ENCODE measurements around the gene FXYD6. TPM values are rescaled to one million over a fixed set of nuclear protein-coding genes. Genes with fewer than 3 reads are reported as not detected.

Gene FXYD6
- total and polyA plus RNA-seq, 9 of the 15 experiments (the other 6 are each of a cell fraction or from before 2014, with no cell fraction given): 0.07 to 0.35 TPM; not detected in 7

DNA sequence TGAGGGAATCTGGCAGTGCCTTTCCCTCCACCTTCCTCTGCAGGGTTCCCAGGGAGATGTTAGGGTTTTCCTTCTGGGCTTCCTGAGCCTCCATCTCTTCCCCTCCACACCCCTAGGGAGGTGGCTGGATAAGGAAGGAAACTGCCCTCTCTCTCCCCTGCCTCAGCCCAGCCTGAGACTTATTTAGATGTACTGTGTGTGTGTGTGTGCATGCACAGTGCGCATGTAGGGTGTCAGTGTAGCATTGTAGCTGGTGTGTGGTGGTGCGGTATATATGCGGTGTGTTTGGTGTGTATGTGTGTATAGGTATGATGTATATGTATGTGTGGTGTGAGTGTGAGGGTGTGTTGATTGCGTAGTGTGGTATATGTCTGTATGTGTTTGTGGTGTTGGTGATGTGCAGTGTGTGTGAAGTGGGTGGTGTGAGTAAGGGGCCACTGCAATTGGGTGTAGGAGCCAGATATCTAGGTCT, 1.5 kb downstream of the FXYD6 start:
- no TSS peak for BruUV-seq (replicated peaks)
- ChIA-PET CTCF (ENCODE audit: low intra/inter-chr PET ratio) (no interaction called here), POLR2A (interaction anchor here (0.5 kb wide), 1 partner anchor 9 kb away, joined by 3 read pairs; no protein-coding TSS in a partner anchor)
- no peaks in the 10 kb centered on the region for H3K79me2 ChIP-seq (ENCODE audit: control insufficient read depth, insufficient read depth, low read length)
- H3K9me3 ChIP-seq (replicated peaks; ENCODE audit: control insufficient read depth, insufficient read depth, low read depth, low read length): no peaks in the 10 kb centered on the region
- no peak overlapping the region for H3K9ac ChIP-seq (ENCODE audit: insufficient read depth in 1 of 2, low read depth in 2 of 2, low read length in 2 of 2)
- in situ Hi-C loops (cut with MboI): no loop called here
- WGBS (ENCODE audit: insufficient coverage, low coverage, missing lambda C conversion rate): 4% methylated on average over 4 of the region's 4 CpGs
- DNase-seq (ENCODE audit: extremely low read depth in 1 of 4, low spot score in 3 of 4) (no peak), FAIRE-seq (no peak), ATAC-seq (no peak)
- H3K4me3 ChIP-seq: no peak overlapping the region
- H3K27ac ChIP-seq (ENCODE audit: extremely low read depth, low read depth, low read length): no peak overlapping the region
- intact Hi-C loops (cut with micrococcal nuclease): no loop called here
- peaks cover 0 to 11% of the 10 kb centered on the region in 2 experiments; a peak in 2 of 5 replicates for H3K4me1 ChIP-seq (replicated peaks in 1 of 2; ENCODE audit: control insufficient read depth in 2 of 2, insufficient read depth in 2 of 2, low read length in 2 of 2)
- no peak overlapping the region for H2AFZ ChIP-seq (ENCODE audit: low read depth, low read length)
- H3K36me3 ChIP-seq (ENCODE audit: control insufficient read depth, insufficient read depth, low read length): no peaks in the 10 kb centered on the region
- H3K9me1 ChIP-seq (ENCODE audit: control insufficient read depth, insufficient read depth, low read length): no peaks in the 10 kb centered on the region
- H4K20me1 ChIP-seq (replicated peaks; ENCODE audit: control insufficient read depth, insufficient read depth, low read length): peaks cover 13% of the 10 kb centered on the region
- no peak overlapping the region for H3K4me2 ChIP-seq (ENCODE audit: insufficient read depth, low read length)
- peaks cover 75 to 97% of the 10 kb centered on the region in 2 experiments for H3K27me3 ChIP-seq (ENCODE audit: control insufficient read depth in 2 of 2, insufficient read depth in 2 of 2, low read length in 2 of 2)
- TF ChIP-seq PML (IDR thresholded peaks at IDR 0.05; ENCODE audit: low read length) (no peak), TAF9B (IDR thresholded peaks at IDR 0.05; ENCODE audit: partially characterized antibody) (no peak), CBX2 (IDR thresholded peaks at IDR 0.05; ENCODE audit: insufficient read depth, low read length, poor library complexity, severe bottlenecking) (no peak), HNRNPL (IDR thresholded peaks at IDR 0.05; ENCODE audit: low read depth, low read length) (no peak), HMGN3 (IDR thresholded peaks at IDR 0.05; ENCODE audit: borderline replicate concordance, extremely low read depth, insufficient read length, low read depth, low read length) (no peak), LEF1 (IDR thresholded peaks at IDR 0.05) (no peak), FOSL1 (tag; conservative IDR thresholded peaks at IDR 0.05) (no peak), TBL1XR1 (IDR thresholded peaks at IDR 0.05; ENCODE audit: low read length in 2 of 2) (no peak), BRCA1 (IDR thresholded peaks at IDR 0.05) (no peak), BRCA1 (CRISPR knock-in tag; IDR thresholded peaks at IDR 0.05) (no peak), PHTF2 (CRISPR knock-in tag; IDR thresholded peaks at IDR 0.05) (no peak), HDAC3 (IDR thresholded peaks at IDR 0.05; ENCODE audit: borderline replicate concordance, partially characterized antibody) (no peak)
- TF ChIP-seq, protein P1, sequence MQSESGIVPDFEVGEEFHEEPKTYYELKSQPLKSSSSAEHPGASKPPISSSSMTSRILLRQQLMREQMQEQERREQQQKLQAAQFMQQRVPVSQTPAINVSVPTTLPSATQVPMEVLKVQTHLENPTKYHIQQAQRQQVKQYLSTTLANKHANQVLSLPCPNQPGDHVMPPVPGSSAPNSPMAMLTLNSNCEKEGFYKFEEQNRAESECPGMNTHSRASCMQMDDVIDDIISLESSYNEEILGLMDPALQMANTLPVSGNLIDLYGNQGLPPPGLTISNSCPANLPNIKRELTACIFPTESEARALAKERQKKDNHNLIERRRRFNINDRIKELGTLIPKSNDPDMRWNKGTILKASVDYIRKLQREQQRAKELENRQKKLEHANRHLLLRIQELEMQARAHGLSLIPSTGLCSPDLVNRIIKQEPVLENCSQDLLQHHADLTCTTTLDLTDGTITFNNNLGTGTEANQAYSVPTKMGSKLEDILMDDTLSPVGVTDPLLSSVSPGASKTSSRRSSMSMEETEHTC (IDR thresholded peaks at IDR 0.05): no peak
- TF ChIP-seq, protein P2, sequence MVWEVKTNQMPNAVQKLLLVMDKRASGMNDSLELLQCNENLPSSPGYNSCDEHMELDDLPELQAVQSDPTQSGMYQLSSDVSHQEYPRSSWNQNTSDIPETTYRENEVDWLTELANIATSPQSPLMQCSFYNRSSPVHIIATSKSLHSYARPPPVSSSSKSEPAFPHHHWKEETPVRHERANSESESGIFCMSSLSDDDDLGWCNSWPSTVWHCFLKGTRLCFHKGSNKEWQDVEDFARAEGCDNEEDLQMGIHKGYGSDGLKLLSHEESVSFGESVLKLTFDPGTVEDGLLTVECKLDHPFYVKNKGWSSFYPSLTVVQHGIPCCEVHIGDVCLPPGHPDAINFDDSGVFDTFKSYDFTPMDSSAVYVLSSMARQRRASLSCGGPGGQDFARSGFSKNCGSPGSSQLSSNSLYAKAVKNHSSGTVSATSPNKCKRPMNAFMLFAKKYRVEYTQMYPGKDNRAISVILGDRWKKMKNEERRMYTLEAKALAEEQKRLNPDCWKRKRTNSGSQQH (CRISPR knock-in tag; IDR thresholded peaks at IDR 0.05): no peak
- TF ChIP-seq, protein P3, sequence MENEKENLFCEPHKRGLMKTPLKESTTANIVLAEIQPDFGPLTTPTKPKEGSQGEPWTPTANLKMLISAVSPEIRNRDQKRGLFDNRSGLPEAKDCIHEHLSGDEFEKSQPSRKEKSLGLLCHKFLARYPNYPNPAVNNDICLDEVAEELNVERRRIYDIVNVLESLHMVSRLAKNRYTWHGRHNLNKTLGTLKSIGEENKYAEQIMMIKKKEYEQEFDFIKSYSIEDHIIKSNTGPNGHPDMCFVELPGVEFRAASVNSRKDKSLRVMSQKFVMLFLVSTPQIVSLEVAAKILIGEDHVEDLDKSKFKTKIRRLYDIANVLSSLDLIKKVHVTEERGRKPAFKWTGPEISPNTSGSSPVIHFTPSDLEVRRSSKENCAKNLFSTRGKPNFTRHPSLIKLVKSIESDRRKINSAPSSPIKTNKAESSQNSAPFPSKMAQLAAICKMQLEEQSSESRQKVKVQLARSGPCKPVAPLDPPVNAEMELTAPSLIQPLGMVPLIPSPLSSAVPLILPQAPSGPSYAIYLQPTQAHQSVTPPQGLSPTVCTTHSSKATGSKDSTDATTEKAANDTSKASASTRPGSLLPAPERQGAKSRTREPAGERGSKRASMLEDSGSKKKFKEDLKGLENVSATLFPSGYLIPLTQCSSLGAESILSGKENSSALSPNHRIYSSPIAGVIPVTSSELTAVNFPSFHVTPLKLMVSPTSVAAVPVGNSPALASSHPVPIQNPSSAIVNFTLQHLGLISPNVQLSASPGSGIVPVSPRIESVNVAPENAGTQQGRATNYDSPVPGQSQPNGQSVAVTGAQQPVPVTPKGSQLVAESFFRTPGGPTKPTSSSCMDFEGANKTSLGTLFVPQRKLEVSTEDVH (IDR thresholded peaks at IDR 0.05; ENCODE audit: low read depth, partially characterized antibody): no peak
- TF ChIP-seq, protein P4, sequence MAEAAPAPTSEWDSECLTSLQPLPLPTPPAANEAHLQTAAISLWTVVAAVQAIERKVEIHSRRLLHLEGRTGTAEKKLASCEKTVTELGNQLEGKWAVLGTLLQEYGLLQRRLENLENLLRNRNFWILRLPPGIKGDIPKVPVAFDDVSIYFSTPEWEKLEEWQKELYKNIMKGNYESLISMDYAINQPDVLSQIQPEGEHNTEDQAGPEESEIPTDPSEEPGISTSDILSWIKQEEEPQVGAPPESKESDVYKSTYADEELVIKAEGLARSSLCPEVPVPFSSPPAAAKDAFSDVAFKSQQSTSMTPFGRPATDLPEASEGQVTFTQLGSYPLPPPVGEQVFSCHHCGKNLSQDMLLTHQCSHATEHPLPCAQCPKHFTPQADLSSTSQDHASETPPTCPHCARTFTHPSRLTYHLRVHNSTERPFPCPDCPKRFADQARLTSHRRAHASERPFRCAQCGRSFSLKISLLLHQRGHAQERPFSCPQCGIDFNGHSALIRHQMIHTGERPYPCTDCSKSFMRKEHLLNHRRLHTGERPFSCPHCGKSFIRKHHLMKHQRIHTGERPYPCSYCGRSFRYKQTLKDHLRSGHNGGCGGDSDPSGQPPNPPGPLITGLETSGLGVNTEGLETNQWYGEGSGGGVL (CRISPR knock-in tag; IDR thresholded peaks at IDR 0.05): no peak

All from K562 (cell line).